ENCODE data around the gene PCNA. TPM values are rescaled to one million over a fixed set of nuclear protein-coding genes. Genes with fewer than 3 reads are reported as not detected.
A peak's percentile ranks its signal among the peaks of the same experiment; 100 is the strongest.

The PCNA gene
- total and polyA plus RNA-seq, 2 donors (not counting 1 experiment from before 2014, with no cell fraction given) = 31.7 to 73.4 TPM

DNA sequence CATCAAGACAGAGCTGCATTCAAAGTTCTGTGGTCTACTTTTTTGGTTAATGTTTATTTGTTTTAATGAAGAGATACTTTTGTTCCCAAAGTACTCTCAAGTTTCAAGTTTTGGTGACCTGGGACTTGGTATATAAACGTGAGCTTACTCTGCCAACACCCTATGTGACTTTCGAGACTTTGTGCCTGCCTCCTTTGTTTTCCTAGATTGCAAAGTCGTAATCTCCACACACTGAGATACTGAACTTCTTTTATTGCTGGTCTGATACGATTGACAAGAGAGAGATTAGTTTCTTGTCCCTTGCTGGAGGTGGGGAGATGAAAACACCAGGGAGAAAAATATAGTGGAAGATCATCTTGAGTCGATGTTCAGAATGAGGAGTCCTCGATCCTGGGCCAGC, 27.9 kb downstream of the PCNA start:
- intact Hi-C loops (cut with micrococcal nuclease) = no loop called here
- no peak overlapping the region for H3K27ac Mint-ChIP-seq
- no peak overlapping the region for H2AFZ ChIP-seq (ENCODE audit: insufficient read depth, low read depth, low read length, poor library complexity, severe bottlenecking)
- peaks cover 0 to 3% of the 10 kb centered on the region in 2 experiments for H3K36me3 ChIP-seq (replicated peaks in 1 of 2; ENCODE audit: control extremely low read depth in 1 of 2, control insufficient read depth in 1 of 2, extremely low read depth in 1 of 2, insufficient read depth in 2 of 2, low read length in 1 of 2)
- peaks cover 24% of the 10 kb centered on the region for H3K4me1 Mint-ChIP-seq
- peaks cover 23 to 35% of the 10 kb centered on the region in 2 donors for H3K4me1 ChIP-seq (ENCODE audit: control insufficient read depth in 2 of 2, insufficient read depth in 2 of 2, low read length in 2 of 2)
- ATAC-seq (ENCODE audit: low read depth) (no peak), DNase-seq (no peak)
- no peaks in the 10 kb centered on the region for H3K9me3 ChIP-seq (ENCODE audit: control extremely low read depth in 1 of 3, control insufficient read depth in 2 of 3, insufficient read depth in 1 of 3, low read length in 2 of 3)
- no peak for TF ChIP-seq EZH2 (IDR thresholded peaks at IDR 0.05; ENCODE audit: borderline replicate concordance, insufficient read depth, low read depth, low read length, poor library complexity, severe bottlenecking)
- TF ChIP-seq, protein P1, sequence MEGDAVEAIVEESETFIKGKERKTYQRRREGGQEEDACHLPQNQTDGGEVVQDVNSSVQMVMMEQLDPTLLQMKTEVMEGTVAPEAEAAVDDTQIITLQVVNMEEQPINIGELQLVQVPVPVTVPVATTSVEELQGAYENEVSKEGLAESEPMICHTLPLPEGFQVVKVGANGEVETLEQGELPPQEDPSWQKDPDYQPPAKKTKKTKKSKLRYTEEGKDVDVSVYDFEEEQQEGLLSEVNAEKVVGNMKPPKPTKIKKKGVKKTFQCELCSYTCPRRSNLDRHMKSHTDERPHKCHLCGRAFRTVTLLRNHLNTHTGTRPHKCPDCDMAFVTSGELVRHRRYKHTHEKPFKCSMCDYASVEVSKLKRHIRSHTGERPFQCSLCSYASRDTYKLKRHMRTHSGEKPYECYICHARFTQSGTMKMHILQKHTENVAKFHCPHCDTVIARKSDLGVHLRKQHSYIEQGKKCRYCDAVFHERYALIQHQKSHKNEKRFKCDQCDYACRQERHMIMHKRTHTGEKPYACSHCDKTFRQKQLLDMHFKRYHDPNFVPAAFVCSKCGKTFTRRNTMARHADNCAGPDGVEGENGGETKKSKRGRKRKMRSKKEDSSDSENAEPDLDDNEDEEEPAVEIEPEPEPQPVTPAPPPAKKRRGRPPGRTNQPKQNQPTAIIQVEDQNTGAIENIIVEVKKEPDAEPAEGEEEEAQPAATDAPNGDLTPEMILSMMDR (IDR thresholded peaks at IDR 0.05) = no peak
- WGBS (ENCODE audit: insufficient coverage) = 100% methylated on average over 1 of the region's 6 CpGs
- CTCF ChIA-PET = interaction anchor here (0.9 to 1.9 kb wide), 5 partner anchors 9 to 400 kb away, joined by 3 to 10 read pairs (median 4); no protein-coding TSS in a partner anchor
- no peaks in the 10 kb centered on the region for H3K27me3 Mint-ChIP-seq
- POLR2A ChIA-PET = no interaction called here
- no peak overlapping the region for H3K4me3 ChIP-seq (ENCODE audit: control extremely low read depth in 1 of 5, extremely low read depth in 1 of 5, insufficient read depth in 1 of 5, low read depth in 2 of 5, low read length in 4 of 5)
- H4K20me1 ChIP-seq (ENCODE audit: control insufficient read depth, insufficient read depth, low read length, poor library complexity, severe bottlenecking) = no peaks in the 10 kb centered on the region
- H3K79me2 ChIP-seq (ENCODE audit: control insufficient read depth, insufficient read depth, low read length) = no peaks in the 10 kb centered on the region
- no peak overlapping the region for H3K4me2 ChIP-seq (replicated peaks; ENCODE audit: low read depth, low read length, poor library complexity, severe bottlenecking)
- H3K9ac ChIP-seq (ENCODE audit: low read length) = no peak overlapping the region
- H3K4me3 Mint-ChIP-seq = no peak overlapping the region
- H3K27me3 ChIP-seq (replicated peaks in 1 of 4; ENCODE audit: control extremely low read depth in 1 of 4, control insufficient read depth in 3 of 4, insufficient read depth in 4 of 4, low read length in 3 of 4) = no peaks in the 10 kb centered on the region
- H3K27ac ChIP-seq (ENCODE audit: low read length in 2 of 2) = no peak overlapping the region
- H3K9me3 Mint-ChIP-seq (ENCODE audit: insufficient read depth) = no peaks in the 10 kb centered on the region

DNA sequence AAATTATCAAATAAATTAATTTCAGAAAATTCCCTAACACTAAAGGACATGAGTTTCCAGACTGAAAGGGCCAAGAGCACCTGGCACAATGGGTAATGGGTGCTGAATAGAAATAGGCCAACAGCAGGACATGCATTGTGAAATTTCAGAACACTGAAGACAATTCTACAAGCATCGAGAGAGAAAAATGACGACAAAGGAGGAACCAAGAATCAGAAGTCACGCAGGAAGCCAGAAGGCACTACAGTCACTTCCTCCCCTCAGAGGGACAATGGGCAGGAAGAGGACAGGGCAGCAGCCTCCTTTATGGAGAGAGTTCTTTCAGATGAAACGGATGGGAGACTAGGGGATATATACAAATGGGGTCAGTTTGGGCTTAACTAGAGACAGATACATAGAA, 29.6 kb downstream of the PCNA start:
- peak; percentile 65 for DNase-seq
- intact Hi-C loops (cut with micrococcal nuclease) = no loop called here
- H3K4me1 Mint-ChIP-seq = peaks cover 28% of the 10 kb centered on the region
- H3K4me1 ChIP-seq (ENCODE audit: control insufficient read depth in 2 of 2, insufficient read depth in 2 of 2, low read length in 2 of 2) = peaks cover 29 to 41% of the 10 kb centered on the region in 2 donors
- peak overlapping the region; percentile 86 for H3K27ac Mint-ChIP-seq
- no peaks in the 10 kb centered on the region for H3K79me2 ChIP-seq (ENCODE audit: control insufficient read depth, insufficient read depth, low read length)
- peak overlapping the region; percentile 32 to 61 for H3K27ac ChIP-seq (ENCODE audit: low read length in 2 of 2)
- H3K27me3 ChIP-seq (replicated peaks in 1 of 4; ENCODE audit: control extremely low read depth in 1 of 4, control insufficient read depth in 3 of 4, insufficient read depth in 4 of 4, low read length in 3 of 4) = no peaks in the 10 kb centered on the region
- no peaks in the 10 kb centered on the region for H3K9me3 ChIP-seq (ENCODE audit: control extremely low read depth in 1 of 3, control insufficient read depth in 2 of 3, insufficient read depth in 1 of 3, low read length in 2 of 3)
- no peaks in the 10 kb centered on the region for H3K9me3 Mint-ChIP-seq (ENCODE audit: insufficient read depth)
- CTCF ChIA-PET = interaction anchor here (1.0 to 1.6 kb wide), 2 partner anchors 11 to 134 kb away, joined by 3 to 7 read pairs; no protein-coding TSS in a partner anchor
- TF ChIP-seq, protein P1 (IDR thresholded peaks at IDR 0.05) = no peak
- TF ChIP-seq EZH2 (IDR thresholded peaks at IDR 0.05; ENCODE audit: borderline replicate concordance, insufficient read depth, low read depth, low read length, poor library complexity, severe bottlenecking) = no peak
- no peak overlapping the region for H3K9ac ChIP-seq (ENCODE audit: low read length)
- no CpG with 5 or more reads among the region's 4 CpGs for WGBS (ENCODE audit: insufficient coverage)
- no peaks in the 10 kb centered on the region for H3K27me3 Mint-ChIP-seq
- ATAC-seq (ENCODE audit: low read depth) = peak; percentile 78
- H3K4me3 Mint-ChIP-seq = peak overlapping the region; percentile 41
- POLR2A ChIA-PET = no interaction called here
- H3K4me2 ChIP-seq (replicated peaks; ENCODE audit: low read depth, low read length, poor library complexity, severe bottlenecking) = peak overlapping the region; percentile 34
- H3K36me3 ChIP-seq (replicated peaks in 1 of 2; ENCODE audit: control extremely low read depth in 1 of 2, control insufficient read depth in 1 of 2, extremely low read depth in 1 of 2, insufficient read depth in 2 of 2, low read length in 1 of 2) = peaks cover 0 to 3% of the 10 kb centered on the region in 2 experiments
- peak overlapping the region; percentile 44 for H2AFZ ChIP-seq (ENCODE audit: insufficient read depth, low read depth, low read length, poor library complexity, severe bottlenecking)
- no peaks in the 10 kb centered on the region for H4K20me1 ChIP-seq (ENCODE audit: control insufficient read depth, insufficient read depth, low read length, poor library complexity, severe bottlenecking)
- peak overlapping the region in 1 of 5 experiments; percentile 6 for H3K4me3 ChIP-seq (ENCODE audit: control extremely low read depth in 1 of 5, extremely low read depth in 1 of 5, insufficient read depth in 1 of 5, low read depth in 2 of 5, low read length in 4 of 5)

Measured in B cell (primary cell).